ENCODE results near the gene LGALS12. TPM values are rescaled to one million over a fixed set of nuclear protein-coding genes. Genes with fewer than 3 reads are reported as not detected.

LGALS12 gene
- polyA plus RNA-seq, 2 of the 4 experiments (the other 2 are of a cell fraction), result not detected

GRCh38 chr11:63543711-63544110 lies 37.8 kb downstream of the LGALS12 start:
- H3K4me1 ChIP-seq, result no peaks in the 10 kb centered on the region
- WGBS (ENCODE audit: missing lambda C conversion rate), result 75% methylated on average over 2 of the region's 2 CpGs
- no peak for ATAC-seq
- no peak overlapping the region for H3K4me2 ChIP-seq
- H3K27ac ChIP-seq, result no peak overlapping the region
- CTCF ChIA-PET, result interaction anchor here (0.6 kb wide), 1 partner anchor 63 kb away, joined by 3 read pairs; no protein-coding TSS in a partner anchor
- no peak for DNase-seq (ENCODE audit: low read depth in 1 of 2, low spot score in 1 of 2)
- no peak for TF ChIP-seq BHLHE40 (IDR thresholded peaks at IDR 0.05; ENCODE audit: low read depth, low read length)
- no peak for TF ChIP-seq HOXB13 (CRISPR knock-in tag; IDR thresholded peaks at IDR 0.05; ENCODE audit: low read depth)
- TF ChIP-seq HDAC2 (IDR thresholded peaks at IDR 0.05), result no peak
- no peak for TF ChIP-seq FOSL2 (IDR thresholded peaks at IDR 0.05)
- TF ChIP-seq FOSL2 (CRISPR knock-in tag; IDR thresholded peaks at IDR 0.05), result no peak
- no peak for TF ChIP-seq MYC (IDR thresholded peaks at IDR 0.05; ENCODE audit: borderline replicate concordance, low read length)
- TF ChIP-seq ELK1 (IDR thresholded peaks at IDR 0.05; ENCODE audit: low read depth, low read length), result no peak
- no peak for TF ChIP-seq REST (IDR thresholded peaks at IDR 0.05)
- TF ChIP-seq HOXA7 (CRISPR knock-in tag; IDR thresholded peaks at IDR 0.05), result no peak
- TF ChIP-seq NFE2L2 (conservative IDR thresholded peaks at IDR 0.05; ENCODE audit: low read length), result no peak
- TF ChIP-seq SMC3 (IDR thresholded peaks at IDR 0.05), result no peak
- H3K4me3 ChIP-seq, result no peak overlapping the region
- no peaks in the 10 kb centered on the region for H3K9me3 ChIP-seq
- FAIRE-seq, result no peak
- POLR2A ChIA-PET, result no interaction called here

GRCh38 chr11:63547061-63547460 lies 41.2 kb downstream of the LGALS12 start:
- no peak overlapping the region for H3K4me3 ChIP-seq
- H3K9me3 ChIP-seq, result no peaks in the 10 kb centered on the region
- ChIA-PET POLR2A (no interaction called here), CTCF (interaction anchor here (1.2 kb wide), 1 partner anchor 17 kb away, joined by 3 read pairs; no protein-coding TSS in a partner anchor)
- DNase-seq (ENCODE audit: low read depth in 1 of 2, low spot score in 1 of 2) (no peak), ATAC-seq (no peak), FAIRE-seq (no peak)
- WGBS (ENCODE audit: missing lambda C conversion rate), result 91% methylated on average over 1 of the region's 1 CpG
- H3K27ac ChIP-seq, result no peak overlapping the region
- H3K4me1 ChIP-seq, result no peaks in the 10 kb centered on the region
- no peak for TF ChIP-seq CBX2 (IDR thresholded peaks at IDR 0.05; ENCODE audit: borderline replicate concordance, low read depth)
- TF ChIP-seq TP53 (CRISPR knock-in tag; IDR thresholded peaks at IDR 0.05), result no peak
- TF ChIP-seq NR3C1 (IDR thresholded peaks at IDR 0.05), result no peak
- TF ChIP-seq MAZ (IDR thresholded peaks at IDR 0.05; ENCODE audit: borderline replicate concordance, low read depth, low read length), result no peak
- TF ChIP-seq ZC3H11A (IDR thresholded peaks at IDR 0.05), result no peak
- no peak for TF ChIP-seq ZFP36 (IDR thresholded peaks at IDR 0.05; ENCODE audit: borderline replicate concordance, partially characterized antibody)
- no peak for TF ChIP-seq HMGXB4 (CRISPR knock-in tag; IDR thresholded peaks at IDR 0.05; ENCODE audit: borderline replicate concordance)
- TF ChIP-seq KDM1A (IDR thresholded peaks at IDR 0.05; ENCODE audit: low read depth), result no peak
- no peak for TF ChIP-seq SREBF2 (IDR thresholded peaks at IDR 0.05)
- no peak for TF ChIP-seq REST (IDR thresholded peaks at IDR 0.05)
- TF ChIP-seq HDAC2 (IDR thresholded peaks at IDR 0.05), result no peak
- no peak for TF ChIP-seq POLR2AphosphoS2 (conservative IDR thresholded peaks at IDR 0.05; ENCODE audit: low read length)
- TF ChIP-seq PHF8 (IDR thresholded peaks at IDR 0.05; ENCODE audit: borderline replicate concordance, low read depth), result no peak
- no peak for TF ChIP-seq NPAS2 (CRISPR knock-in tag; IDR thresholded peaks at IDR 0.05; ENCODE audit: borderline replicate concordance)
- no peak for TF ChIP-seq CEBPB (IDR thresholded peaks at IDR 0.05)
- no peak for TF ChIP-seq HOXA7 (CRISPR knock-in tag; IDR thresholded peaks at IDR 0.05)
- no peak overlapping the region for H3K4me2 ChIP-seq
